ENCODE measurements around the gene ABI3. TPM values are rescaled to one million over a fixed set of nuclear protein-coding genes. Genes with fewer than 3 reads are reported as not detected.
A peak's percentile ranks its signal among the peaks of the same experiment; 100 is the strongest.

The ABI3 gene
- total RNA-seq, 1 donor from 2014 or later = not detected

- H2AFZ ChIP-seq (replicated peaks) = no peak overlapping the region
- no peaks in the 10 kb centered on the region for H4K20me1 ChIP-seq (ENCODE audit: low read depth)
- no peak overlapping the region for H3K4me3 ChIP-seq
- DNase-seq (ENCODE audit: low spot score) = no peak
- H3K4me1 ChIP-seq = peaks cover 12% of the 10 kb centered on the region
- H3K27me3 ChIP-seq = no peaks in the 10 kb centered on the region
- no peak overlapping the region for H3K27ac ChIP-seq
- Mint-ChIP-seq H3K4me3 (peak overlapping the region; percentile 45), H3K27me3 (ENCODE audit: insufficient read depth, low read depth) (peaks cover 14% of the 10 kb centered on the region), H3K36me3 (no peaks in the 10 kb centered on the region), H3K27ac (no peak overlapping the region), H3K9me3 (no peaks in the 10 kb centered on the region), H3K4me1 (peaks cover 14% of the 10 kb centered on the region)
- H3K36me3 ChIP-seq = no peaks in the 10 kb centered on the region
- no peaks in the 10 kb centered on the region for H3K9me3 ChIP-seq (ENCODE audit: low read depth)
- H3K9ac ChIP-seq = no peak overlapping the region
- H3K4me2 ChIP-seq = no peak overlapping the region
- TF ChIP-seq EZH2 (IDR thresholded peaks at IDR 0.05) = no peak
- no peak for TF ChIP-seq CTCF (IDR thresholded peaks at IDR 0.05)
- no peak for TF ChIP-seq EZH2phosphoT487 (IDR thresholded peaks at IDR 0.05)
- no peaks in the 10 kb centered on the region for H3F3A ChIP-seq (ENCODE audit: low read depth)
- no peaks in the 10 kb centered on the region for H3K79me2 ChIP-seq (ENCODE audit: low read depth)
Measured at GRCh38 chr17:49214676-49215360, 4.3 kb downstream of the ABI3 start.

DNA sequence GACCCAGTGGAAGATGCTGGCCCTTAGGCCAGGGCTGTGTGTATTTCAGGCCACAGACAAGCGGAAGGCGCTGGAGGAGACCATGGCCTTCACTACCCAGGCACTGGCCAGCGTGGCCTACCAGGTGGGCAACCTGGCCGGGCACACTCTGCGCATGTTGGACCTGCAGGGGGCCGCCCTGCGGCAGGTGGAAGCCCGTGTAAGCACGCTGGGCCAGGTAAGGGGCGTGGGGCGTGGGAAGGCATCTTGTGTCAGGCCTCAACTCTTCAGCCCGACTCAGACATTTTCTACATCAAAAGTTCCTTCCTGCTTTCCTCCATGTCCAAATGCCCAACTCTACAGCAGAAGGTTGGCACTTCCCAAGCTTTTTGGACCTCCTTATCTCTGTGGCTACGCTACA is 6.0 kb downstream of the ABI3 start:
- no peaks in the 10 kb centered on the region for H3K36me3 ChIP-seq
- H3K9me3 Mint-ChIP-seq = no peaks in the 10 kb centered on the region

GRCh38 chr17:49216953-49217650 is 6.6 kb downstream of the ABI3 start:
- Histone ChIP-seq H3F3A (ENCODE audit: low read depth) (no peaks in the 10 kb centered on the region), H3K27me3 (peaks cover 9% of the 10 kb centered on the region), H3K4me3 (no peak overlapping the region), H3K9me3 (ENCODE audit: low read depth) (no peaks in the 10 kb centered on the region), H3K9ac (no peak overlapping the region), H4K20me1 (ENCODE audit: low read depth) (no peaks in the 10 kb centered on the region), H3K79me2 (ENCODE audit: low read depth) (no peaks in the 10 kb centered on the region), H3K4me1 (no peaks in the 10 kb centered on the region), H3K4me2 (no peak overlapping the region), H3K27ac (no peak overlapping the region), H3K36me3 (no peaks in the 10 kb centered on the region), H2AFZ (replicated peaks) (no peak overlapping the region)
- TF ChIP-seq CTCF (IDR thresholded peaks at IDR 0.05) = no peak
- TF ChIP-seq EZH2 (IDR thresholded peaks at IDR 0.05) = no peak
- TF ChIP-seq EZH2phosphoT487 (IDR thresholded peaks at IDR 0.05) = no peak
- Mint-ChIP-seq H3K9me3 (no peaks in the 10 kb centered on the region), H3K27ac (peak overlapping the region; percentile 70), H3K4me3 (no peak overlapping the region), H3K27me3 (ENCODE audit: insufficient read depth, low read depth) (peaks cover 12% of the 10 kb centered on the region), H3K36me3 (no peaks in the 10 kb centered on the region), H3K4me1 (no peaks in the 10 kb centered on the region)
- no peak for DNase-seq (ENCODE audit: low spot score)

More for the DNA sequence above, 6.0 kb downstream of the ABI3 start:
- no peaks in the 10 kb centered on the region for H3K36me3 Mint-ChIP-seq
- H3K27ac Mint-ChIP-seq = no peak overlapping the region
- no peak for TF ChIP-seq EZH2phosphoT487 (IDR thresholded peaks at IDR 0.05)
- TF ChIP-seq CTCF (IDR thresholded peaks at IDR 0.05) = no peak
- TF ChIP-seq EZH2 (IDR thresholded peaks at IDR 0.05) = no peak
- Histone ChIP-seq H3K9ac (no peak overlapping the region), H3K9me3 (ENCODE audit: low read depth) (no peaks in the 10 kb centered on the region), H3K4me3 (no peak overlapping the region), H3F3A (ENCODE audit: low read depth) (no peaks in the 10 kb centered on the region), H3K4me1 (no peaks in the 10 kb centered on the region), H2AFZ (replicated peaks) (no peak overlapping the region), H3K27me3 (peaks cover 3% of the 10 kb centered on the region), H3K27ac (no peak overlapping the region), H3K79me2 (ENCODE audit: low read depth) (no peaks in the 10 kb centered on the region), H3K4me2 (no peak overlapping the region), H4K20me1 (ENCODE audit: low read depth) (no peaks in the 10 kb centered on the region)
- no peaks in the 10 kb centered on the region for H3K4me1 Mint-ChIP-seq
- no peak overlapping the region for H3K4me3 Mint-ChIP-seq
- no peak for DNase-seq (ENCODE audit: low spot score)
- peaks cover 12% of the 10 kb centered on the region for H3K27me3 Mint-ChIP-seq (ENCODE audit: insufficient read depth, low read depth)
